Activated CD4-positive, alpha-beta T cell treated with anti-CD3 and anti-CD28 coated beads, Interleukin-2, amount 50 U/mL, for 4 hours (primary cell): ENCODE results near the gene RAPGEF2.
"Not testable (repeated sequence)": the region's sequence is repeated elsewhere in the genome, so short reads cannot be mapped to it uniquely, and the experiment has no call there.

Experiments
- DNase-seq, 2 experiments: peaks; one replicate each; pipeline ENCODE4 v3.0.0-alpha.2; 2020

Gene RAPGEF2

DNA sequence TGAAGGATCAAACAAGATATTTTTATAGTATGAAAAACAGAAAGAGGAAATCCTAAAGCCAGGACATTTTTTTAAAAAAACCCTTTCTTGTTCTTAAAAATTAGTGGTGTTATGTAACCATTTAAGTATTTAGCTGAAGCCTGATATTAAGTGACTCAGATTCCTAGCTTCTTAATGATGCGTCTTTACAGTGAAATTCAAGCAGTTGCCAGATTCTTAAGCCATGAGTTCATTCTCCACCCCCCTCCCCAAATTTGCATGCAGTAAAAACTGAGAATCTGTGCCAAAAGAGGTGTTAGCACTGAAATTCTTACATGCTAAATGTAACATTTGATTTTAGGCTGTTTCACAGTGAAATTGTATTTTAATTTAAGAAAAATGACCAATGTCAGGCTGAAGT lies 180.8 kb downstream of the RAPGEF2 start:
- DNase-seq, result no peak

- no peak for DNase-seq
Observed at GRCh38 chr4:159284113-159284512, 181.2 kb downstream of the RAPGEF2 start.

DNA sequence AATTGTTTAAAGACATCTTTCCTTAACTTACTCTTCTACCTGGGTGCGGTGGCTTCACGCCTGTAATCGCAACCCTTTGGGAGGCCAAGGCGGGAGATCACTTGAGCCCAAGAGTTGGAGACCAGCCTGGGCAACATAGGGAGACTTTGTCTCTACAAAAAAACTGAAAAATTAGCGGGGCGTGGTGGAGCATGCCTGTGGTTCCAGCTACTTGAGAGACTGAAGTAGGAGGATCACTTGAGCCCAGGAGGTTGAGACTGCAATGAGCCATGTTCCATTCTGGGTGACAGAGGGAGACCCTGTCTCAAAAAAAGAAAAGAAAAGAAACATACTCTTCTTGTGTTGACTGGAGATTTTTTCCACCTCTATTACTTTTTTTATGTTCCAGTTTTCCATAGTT lies 181.9 kb downstream of the RAPGEF2 start:
- DNase-seq, result no peak

DNA sequence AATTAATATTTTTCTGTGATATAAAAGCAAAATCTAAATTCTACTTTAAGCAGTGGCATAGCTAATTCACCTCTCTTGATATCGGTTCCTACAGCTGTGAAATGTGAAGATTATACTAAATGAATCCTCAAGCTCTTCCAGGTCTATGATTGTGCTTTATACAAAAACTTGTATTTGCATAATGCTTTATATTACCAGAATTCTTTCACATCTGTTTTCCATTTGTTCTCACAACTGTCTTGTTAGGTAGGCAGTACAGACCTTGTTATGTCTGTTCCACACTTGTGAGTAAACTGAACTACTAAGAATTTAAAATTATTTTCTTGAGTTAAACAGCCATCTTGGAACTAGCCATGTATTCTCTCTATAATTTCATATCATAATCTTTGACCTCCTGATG lies 184.9 kb downstream of the RAPGEF2 start:
- no peak for DNase-seq

GRCh38 chr4:159289682-159290081 lies 186.8 kb downstream of the RAPGEF2 start:
- no peak for DNase-seq

- DNase-seq, result no peak
Observed at GRCh38 chr4:159290321-159291030, 187.6 kb downstream of the RAPGEF2 start.

GRCh38 chr4:159291176-159291575 lies 188.3 kb downstream of the RAPGEF2 start:
- DNase-seq, result no peak

GRCh38 chr4:159292137-159292896 lies 189.4 kb downstream of the RAPGEF2 start:
- DNase-seq, result no peak

DNA sequence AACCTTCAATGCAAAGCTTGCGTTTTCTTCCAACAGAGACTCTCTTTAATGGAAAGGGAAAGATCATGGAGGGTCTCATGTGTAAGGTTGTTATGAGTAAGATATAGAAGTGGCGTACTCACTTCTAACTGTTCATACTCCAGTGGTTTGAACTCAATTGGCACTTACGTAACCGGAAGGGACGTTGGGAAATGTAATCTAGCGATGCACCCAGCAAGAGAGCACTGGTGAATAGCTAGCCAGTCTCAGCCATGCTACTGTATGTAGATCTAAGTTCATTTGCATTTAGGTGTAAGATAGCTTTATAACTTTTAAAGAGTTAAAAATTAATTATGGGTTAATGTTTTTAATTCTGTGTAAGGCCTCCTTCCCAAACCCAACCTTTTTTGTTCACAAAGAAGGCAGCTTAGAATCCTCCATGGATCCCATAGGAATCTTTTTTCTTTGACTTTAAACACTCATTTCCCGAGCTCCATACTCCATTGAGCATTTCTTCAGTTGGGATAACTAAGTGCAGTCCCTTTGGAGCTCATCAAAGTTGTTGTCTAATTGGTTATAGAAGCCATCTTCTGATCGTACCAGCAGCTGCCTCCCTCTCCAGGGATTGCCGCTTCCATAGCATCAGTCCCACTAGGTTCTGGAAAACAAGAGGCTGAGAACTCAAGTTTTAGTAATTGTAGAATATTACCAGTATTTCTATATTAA lies 191.1 kb downstream of the RAPGEF2 start:
- DNase-seq, result no peak

GRCh38 chr4:159296061-159296460 lies 193.2 kb downstream of the RAPGEF2 start:
- DNase-seq, result no peak

DNA sequence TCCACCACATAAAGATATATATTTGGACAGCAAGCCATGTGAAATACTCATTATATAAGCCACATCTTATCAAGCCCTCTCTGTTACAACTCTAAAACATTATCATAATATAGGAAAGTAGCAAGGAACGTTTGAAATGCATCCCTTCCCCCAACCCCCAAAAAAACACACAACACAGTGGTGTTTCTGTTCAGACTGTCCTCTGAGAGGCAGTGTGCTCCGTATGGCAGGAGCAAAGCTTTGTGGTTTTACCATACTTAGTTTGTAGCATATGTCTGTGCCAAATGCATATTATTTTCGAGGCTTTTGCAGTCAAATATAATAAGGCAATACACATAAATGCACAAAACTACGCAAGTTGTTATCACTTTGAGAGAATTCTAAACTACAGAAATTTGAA lies 194.2 kb downstream of the RAPGEF2 start:
- no peak for DNase-seq

GRCh38 chr4:159298502-159298901 lies 195.6 kb downstream of the RAPGEF2 start:
- DNase-seq, result no peak

- no peak for DNase-seq
Observed at GRCh38 chr4:159303435-159303834, 200.6 kb downstream of the RAPGEF2 start.

GRCh38 chr4:159305129-159305528 lies 202.2 kb downstream of the RAPGEF2 start:
- DNase-seq, result no peak

- no peak for DNase-seq
Observed at GRCh38 chr4:159307929-159308328, 205.1 kb downstream of the RAPGEF2 start.

DNA sequence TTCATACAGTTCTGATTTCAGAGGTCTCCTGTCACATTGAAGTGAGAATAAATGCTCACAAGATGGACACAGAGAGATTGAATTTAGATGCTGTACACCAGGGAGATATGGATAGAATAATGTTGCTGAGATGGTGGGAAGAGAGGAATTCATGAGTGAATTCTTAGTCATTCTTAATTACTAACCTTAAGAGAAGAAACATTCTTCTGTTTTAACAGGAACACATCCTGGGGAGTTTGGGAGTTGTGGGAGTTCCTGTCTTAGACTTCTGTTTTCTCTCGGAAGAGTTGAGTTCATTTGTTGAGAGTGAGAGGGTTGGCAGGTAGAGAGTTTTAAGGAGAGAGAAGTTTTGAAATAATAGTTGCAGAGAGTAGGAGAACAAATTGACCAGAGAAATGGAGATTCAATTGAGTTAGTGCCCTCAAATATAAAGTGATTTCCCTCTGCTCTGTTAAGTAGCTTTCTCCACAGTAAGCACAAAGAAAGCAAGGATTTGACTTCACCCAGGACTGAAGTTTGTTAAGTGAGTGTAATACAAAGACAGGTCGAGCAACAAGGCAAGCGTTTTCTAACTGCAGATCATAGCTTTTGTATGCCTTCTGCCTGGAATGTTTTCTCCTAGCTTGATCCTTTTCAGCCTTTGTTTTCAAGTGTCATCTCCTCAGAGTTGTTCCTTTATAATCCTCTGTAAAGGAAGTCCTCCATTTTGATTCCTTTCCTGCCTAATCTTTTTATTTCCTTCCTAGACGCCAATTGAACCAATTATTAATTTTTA lies 205.9 kb downstream of the RAPGEF2 start:
- DNase-seq, result no peak

DNA sequence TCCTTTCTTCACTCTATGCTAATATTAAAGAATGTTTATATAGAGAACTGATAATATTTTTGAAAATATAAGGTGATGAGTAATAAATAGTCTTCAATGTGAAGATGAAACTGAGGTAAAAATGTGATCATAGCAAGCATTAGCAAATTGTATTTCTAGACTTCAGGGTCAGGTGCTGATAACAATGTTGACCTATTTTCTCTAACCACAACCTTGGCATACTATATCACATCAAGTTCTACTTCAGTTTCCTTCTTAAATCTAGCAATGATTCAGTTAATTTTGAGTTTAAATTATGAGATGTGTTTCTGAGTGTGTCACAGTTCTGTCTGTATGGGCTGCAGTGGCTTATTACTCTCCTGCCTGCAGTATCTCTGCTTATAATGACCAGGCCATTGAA lies 209.4 kb downstream of the RAPGEF2 start:
- no peak for DNase-seq

DNA sequence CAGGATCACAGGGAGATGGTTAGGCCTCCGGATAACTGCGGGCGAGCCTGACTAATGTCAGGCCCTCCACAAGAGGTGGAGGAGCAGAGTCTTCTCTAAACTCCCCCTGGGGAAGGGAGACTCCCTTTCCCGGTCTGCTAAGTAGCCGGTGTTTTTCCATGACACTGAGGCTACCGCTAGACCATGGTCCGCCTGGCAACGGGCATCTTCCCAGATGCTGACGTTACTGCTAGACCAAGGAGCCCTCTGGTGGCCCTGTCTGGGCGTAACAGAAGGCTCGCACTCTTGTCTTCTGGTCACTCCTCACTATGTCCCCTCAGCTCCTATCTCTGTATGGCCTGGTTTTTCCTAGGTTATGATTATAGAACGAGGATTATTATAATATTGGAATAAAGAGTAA lies 213.0 kb downstream of the RAPGEF2 start:
- not testable (repeated sequence) for DNase-seq

DNA sequence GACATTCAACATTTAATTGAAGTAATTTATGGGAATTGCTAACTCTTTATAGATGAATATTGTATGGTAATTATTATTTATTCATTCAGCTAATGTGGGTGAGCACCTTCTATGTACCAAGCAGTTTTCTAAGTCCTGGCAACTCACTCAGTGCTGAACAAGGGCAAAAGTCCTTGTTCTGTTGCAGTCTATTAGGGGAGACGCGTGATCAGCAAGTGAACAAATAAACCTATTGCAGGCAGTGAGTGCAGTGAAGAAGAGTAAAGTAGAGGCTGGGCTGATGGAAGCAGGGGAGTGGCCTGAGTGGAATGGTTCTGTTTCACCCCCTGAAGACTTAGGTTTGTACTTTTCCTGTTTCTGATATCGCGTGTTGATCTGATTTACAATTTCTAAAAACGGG lies 214.3 kb downstream of the RAPGEF2 start:
- DNase-seq, result no peak

- no peak for DNase-seq
Observed at GRCh38 chr4:159319027-159319426, 216.1 kb downstream of the RAPGEF2 start.

- no peak for DNase-seq
Observed at GRCh38 chr4:159326480-159326879, 223.6 kb downstream of the RAPGEF2 start.

GRCh38 chr4:159328766-159329165 lies 225.9 kb downstream of the RAPGEF2 start:
- DNase-seq, result no peak

DNA sequence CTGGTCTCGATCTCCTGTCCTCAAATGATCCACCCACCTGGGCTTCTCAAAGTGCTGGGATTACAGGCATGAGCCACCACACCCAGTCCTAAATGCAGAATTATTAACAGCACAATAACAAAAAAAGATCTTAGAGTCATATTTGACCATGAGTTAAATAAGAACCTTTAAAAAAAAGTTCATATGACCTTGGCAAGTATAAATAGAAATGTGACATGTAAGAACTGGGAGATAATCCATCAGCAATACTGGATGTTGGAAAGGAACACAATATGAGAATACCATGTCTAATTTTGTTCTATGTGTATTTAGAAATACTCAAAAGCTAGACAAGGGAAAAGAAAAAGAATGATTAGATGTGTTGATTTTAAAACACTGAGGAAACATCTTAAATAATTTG lies 231.6 kb downstream of the RAPGEF2 start:
- DNase-seq, result no peak
